NCI-H510A (cell line): Measurements from ENCODE around the gene VSX1.

Experiments
- DNase-seq: peaks from one replicate; lab custom pipeline; 2025; lab: John Stamatoyannopoulos, UW

VSX1 gene

GRCh38 chr20:25053255-25054031 lies 28.5 kb downstream of the VSX1 start:
- DNase-seq, result no peak

- DNase-seq, result no peak
Measured at GRCh38 chr20:25052255-25053194, 29.4 kb downstream of the VSX1 start.

GRCh38 chr20:25051386-25052155 lies 30.4 kb downstream of the VSX1 start:
- no peak for DNase-seq

- DNase-seq, result no peak
Measured at GRCh38 chr20:25050501-25051350, 31.2 kb downstream of the VSX1 start.

- no peak for DNase-seq
Measured at GRCh38 chr20:25050082-25050481, 31.9 kb downstream of the VSX1 start.

GRCh38 chr20:25049261-25050060 lies 32.5 kb downstream of the VSX1 start:
- no peak for DNase-seq

- no peak for DNase-seq
Measured at GRCh38 chr20:25048519-25048952, 33.4 kb downstream of the VSX1 start.

- no peak for DNase-seq
Measured at GRCh38 chr20:25047766-25048165, 34.2 kb downstream of the VSX1 start.

GRCh38 chr20:25046736-25047666 lies 34.9 kb downstream of the VSX1 start:
- no peak for DNase-seq

- DNase-seq, result no peak
Measured at GRCh38 chr20:25046181-25046641, 35.7 kb downstream of the VSX1 start.

GRCh38 chr20:25045343-25045712 lies 36.6 kb downstream of the VSX1 start:
- no peak for DNase-seq

- DNase-seq, result no peak
Measured at GRCh38 chr20:25044660-25045342, 37.1 kb downstream of the VSX1 start.

GRCh38 chr20:25044261-25044560 lies 37.7 kb downstream of the VSX1 start:
- DNase-seq, result no peak

GRCh38 chr20:25043499-25044260 lies 38.3 kb downstream of the VSX1 start:
- DNase-seq, result no peak

GRCh38 chr20:25042531-25043498 lies 39.1 kb downstream of the VSX1 start:
- DNase-seq, result peak; percentile 50

GRCh38 chr20:25041813-25042530 lies 40.0 kb downstream of the VSX1 start:
- DNase-seq, result no peak
